ENCODE data around the gene GSG1L.

DNA sequence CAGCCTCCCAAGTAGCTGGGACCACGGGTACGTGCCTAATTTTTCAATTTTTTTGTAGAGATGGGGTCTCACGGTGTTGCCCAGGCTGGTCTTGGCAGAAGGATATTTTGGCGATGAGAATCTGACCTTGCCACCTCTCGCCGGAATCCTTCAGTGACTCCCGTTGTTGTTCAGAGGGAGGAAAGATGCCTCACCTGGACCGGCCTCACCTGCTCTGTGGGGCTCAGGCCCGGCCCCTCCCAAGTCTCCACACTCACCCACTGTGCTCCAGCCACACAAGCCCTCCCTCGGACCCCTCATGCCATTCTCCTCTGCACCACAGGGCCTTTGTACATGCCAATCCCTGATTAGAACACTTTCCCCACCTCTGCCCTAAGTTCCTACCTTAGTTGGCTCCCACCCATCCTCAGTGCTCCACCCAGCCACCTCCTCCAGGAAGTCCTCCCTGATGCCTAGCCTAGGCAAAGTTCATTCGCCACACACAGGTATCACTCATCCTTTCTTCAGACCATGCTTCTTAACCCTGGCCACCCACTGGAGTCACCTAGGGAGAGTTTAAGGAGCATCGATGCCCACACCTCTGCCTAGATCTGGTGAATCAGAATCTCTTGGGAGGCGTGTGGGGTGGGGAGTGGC is 136.1 kb downstream of the GSG1L start:
- TF ChIP-seq, protein P1, sequence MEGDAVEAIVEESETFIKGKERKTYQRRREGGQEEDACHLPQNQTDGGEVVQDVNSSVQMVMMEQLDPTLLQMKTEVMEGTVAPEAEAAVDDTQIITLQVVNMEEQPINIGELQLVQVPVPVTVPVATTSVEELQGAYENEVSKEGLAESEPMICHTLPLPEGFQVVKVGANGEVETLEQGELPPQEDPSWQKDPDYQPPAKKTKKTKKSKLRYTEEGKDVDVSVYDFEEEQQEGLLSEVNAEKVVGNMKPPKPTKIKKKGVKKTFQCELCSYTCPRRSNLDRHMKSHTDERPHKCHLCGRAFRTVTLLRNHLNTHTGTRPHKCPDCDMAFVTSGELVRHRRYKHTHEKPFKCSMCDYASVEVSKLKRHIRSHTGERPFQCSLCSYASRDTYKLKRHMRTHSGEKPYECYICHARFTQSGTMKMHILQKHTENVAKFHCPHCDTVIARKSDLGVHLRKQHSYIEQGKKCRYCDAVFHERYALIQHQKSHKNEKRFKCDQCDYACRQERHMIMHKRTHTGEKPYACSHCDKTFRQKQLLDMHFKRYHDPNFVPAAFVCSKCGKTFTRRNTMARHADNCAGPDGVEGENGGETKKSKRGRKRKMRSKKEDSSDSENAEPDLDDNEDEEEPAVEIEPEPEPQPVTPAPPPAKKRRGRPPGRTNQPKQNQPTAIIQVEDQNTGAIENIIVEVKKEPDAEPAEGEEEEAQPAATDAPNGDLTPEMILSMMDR (conservative IDR thresholded peaks at IDR 0.05): no peak
- no peak for TF ChIP-seq ZFX (IDR thresholded peaks at IDR 0.05)

Measured in C4-2B (cell line).